Measurements from ENCODE around the gene CARS1. TPM values are rescaled to one million over a fixed set of nuclear protein-coding genes. Genes with fewer than 3 reads are reported as not detected.

Gene CARS1
- total RNA-seq, 4 donors from 2014 or later = 40.6 to 69.7 (median 57.8) TPM

DNA sequence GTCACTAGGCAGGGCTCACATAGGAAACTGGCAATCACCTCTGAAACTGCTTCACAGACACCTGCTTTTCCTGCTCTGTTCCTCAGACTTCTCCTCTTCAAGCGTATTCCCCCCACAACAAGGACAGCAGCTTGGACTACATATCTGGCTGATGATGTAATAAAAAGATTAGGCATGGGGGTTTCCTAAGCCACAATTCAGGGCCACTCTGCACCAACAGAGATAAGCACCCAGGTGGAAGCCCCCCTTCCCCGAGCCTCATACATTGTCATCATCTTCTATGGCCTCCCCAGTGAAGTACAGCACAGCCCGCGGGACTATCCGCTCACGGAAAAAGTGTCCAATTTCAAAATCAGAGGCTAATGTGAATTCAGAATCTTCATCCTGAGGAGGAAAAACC lies 103.0 kb downstream of the CARS1 start:
- ATAC-seq (ENCODE audit: low FRiP score) (no peak), DNase-seq (ENCODE audit: low spot score) (no peak)
- TF ChIP-seq CTCF (IDR thresholded peaks at IDR 0.05) = no peak

DNA sequence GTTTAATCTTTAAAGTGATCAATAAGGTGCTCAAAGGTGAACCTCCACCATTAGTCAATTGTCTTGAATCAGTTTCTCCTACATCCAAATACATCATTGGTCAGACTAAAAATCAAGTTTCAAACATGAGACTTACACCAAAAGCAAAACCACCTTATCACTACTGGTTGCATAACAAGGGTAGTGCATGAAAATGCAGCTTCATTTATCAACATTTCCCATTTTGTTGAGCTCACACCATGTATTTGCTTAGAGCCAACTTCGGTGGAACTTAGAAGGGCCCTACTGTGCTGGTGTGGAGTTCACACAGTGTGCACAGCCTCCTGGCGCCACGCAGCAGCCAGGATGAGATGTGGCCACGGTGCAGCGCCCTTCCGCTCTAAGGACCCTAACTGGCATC lies 104.9 kb downstream of the CARS1 start:
- ATAC-seq (ENCODE audit: low FRiP score) (no peak), DNase-seq (ENCODE audit: low spot score) (no peak)
- TF ChIP-seq CTCF (IDR thresholded peaks at IDR 0.05) = no peak

DNA sequence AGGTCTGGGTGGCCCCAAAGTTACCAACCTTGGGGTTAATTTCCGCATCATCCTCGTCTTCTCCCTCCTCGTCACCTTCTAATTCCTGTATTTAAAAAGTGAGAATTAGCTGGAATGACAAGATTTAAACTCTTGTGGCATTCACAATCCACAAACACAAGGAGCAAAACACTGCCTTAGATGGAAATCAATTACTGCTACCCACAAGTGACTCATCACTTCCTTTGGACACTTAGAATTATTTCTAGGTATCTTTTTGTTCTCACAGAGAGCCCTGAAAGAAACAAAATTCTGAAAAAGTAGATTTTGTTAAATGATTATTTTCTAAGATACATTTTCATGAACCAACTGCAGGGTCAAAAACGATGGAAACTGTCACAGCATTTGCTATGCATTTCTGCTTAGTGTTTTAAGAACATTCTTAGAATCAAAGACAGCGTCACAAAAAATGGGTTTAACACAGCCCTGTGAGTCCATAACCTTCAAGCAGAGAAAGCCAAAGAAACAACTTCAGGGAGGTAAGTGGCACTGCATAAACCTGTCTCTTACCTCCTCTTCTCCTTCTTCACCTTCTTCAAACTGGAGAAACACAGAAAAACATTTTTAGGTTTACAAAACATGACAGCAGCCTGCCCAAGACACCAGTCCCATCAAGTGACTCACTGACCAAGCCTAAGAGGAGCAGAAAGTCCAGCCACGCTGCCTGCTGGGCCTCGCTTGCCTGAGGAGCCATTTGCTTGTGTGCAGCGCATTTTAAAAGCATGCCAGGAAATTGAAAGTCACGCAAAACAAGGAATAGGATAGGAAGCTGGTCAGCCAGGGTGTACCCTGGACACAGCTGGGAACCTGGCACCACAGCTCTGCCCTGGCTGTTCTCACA lies 105.8 kb downstream of the CARS1 start:
- ATAC-seq (ENCODE audit: low FRiP score) (no peak), DNase-seq (ENCODE audit: low spot score) (no peak)
- TF ChIP-seq CTCF (IDR thresholded peaks at IDR 0.05) = no peak

Small RNAs within 50 kb of the gene (small RNA-seq; reads per million reads assigned to genes)
- not detected for gene RNU1-91P
- 15.1 reads per million, percentile 91 among the genes with 10 or more reads in this experiment for gene SNORA54

Other genes with a start within 250 kb of the CARS1 start
- 100 to 1,000 TPM; 111 to 314 (median 138) TPM for gene CDKN1C, start 171.6 kb downstream of the CARS1 start, total RNA-seq
- 10 to 100 TPM in 1 of 4 donors, 1 to 10 TPM in 2, not detected in 1; 3.8 to 10.2 (median 7.1) TPM for gene PHLDA2, start 128.0 kb downstream of the CARS1 start, total RNA-seq
- 10 to 100 TPM; 58.2 to 90.0 (median 82.2) TPM for gene NAP1L4, start 65.1 kb downstream of the CARS1 start, total RNA-seq
- 10 to 100 TPM; 14.1 to 67.6 (median 31.8) TPM for gene OSBPL5, start 107.9 kb upstream of the CARS1 start, total RNA-seq
- not detected for gene MRGPRG, start 161.4 kb upstream of the CARS1 start, total RNA-seq
- not detected for gene MRGPRE, start 175.0 kb upstream of the CARS1 start, total RNA-seq